Right lung (tissue), 5 donors: Measurements from ENCODE around the gene UAP1L1. TPM values are rescaled to one million over a fixed set of nuclear protein-coding genes. Genes with fewer than 3 reads are reported as not detected.
"Not testable (repeated sequence)": the region's sequence is repeated elsewhere in the genome, so short reads cannot be mapped to it uniquely, and the experiment has no call there.

ENCODE experiments used
- DNase-seq, 2 donors: peaks; one replicate each; pipeline ENCODE4 v3.0.0-alpha.2; 2013
- polyA plus RNA-seq, 5 donors: library from polyadenylated mRNA; unstranded; fragments of 120-200 nt; gene quantifications; one replicate each; pipeline versions ENCODE4 v1.2.1 to v1.2.3, GENCODE V29; 2013; ENCODE audit warnings: inconsistent platforms in 1 of 5, low replicate concordance in 1 of 5; ENCODE audit not compliant: insufficient read length in 5 of 5, insufficient read depth in 1 of 5

UAP1L1 gene
- polyA plus RNA-seq, 5 donors = 4.6 to 8.4 (median 5.6) TPM

DNA sequence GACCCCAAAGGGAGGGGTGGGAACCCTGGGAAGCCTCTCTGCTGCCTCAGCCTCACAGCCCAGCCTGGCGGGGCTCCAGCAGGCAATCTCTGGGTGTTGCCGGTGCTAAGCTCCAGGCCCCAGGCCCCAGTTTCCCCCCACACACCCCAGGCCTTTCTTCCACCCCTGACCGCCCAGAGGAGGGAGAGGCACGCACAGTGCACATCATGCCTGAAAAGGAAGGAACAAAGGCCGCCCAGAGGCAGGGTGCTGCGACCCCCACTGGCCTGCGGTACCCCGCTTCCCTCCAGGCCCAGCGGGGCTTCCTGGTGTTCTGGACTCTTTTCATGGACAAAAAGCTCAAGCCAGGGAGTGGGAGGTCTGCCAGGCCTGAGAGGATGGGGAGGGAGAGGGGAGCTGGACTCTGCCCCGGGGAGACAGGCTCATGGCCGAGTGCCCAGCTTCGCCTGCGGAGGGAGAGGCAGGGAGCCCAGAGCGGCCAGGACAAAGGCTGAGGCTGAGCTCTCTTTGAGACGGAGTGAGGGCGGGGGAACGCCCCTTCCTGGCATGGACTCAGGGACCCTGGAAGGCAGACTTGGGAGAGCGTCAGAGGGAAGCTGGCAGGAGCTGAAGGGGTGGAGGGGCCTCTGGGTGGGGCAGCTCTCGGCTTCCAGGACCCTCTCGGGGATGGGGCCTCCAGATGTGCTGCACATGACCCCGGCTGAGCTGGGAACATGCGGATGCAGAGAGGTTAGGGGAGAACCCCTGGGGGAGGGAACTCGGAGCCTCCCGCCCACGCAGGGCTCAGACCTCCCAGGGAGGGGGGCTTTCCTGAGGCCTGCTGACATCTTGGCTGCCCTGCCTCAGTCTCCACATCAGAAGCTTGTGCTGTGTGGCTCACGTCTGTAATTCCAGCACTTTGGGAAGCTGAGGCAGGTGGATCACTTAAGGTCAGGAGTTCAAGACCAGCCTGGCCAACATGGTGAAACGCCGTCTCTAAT, 21.6 kb upstream of the UAP1L1 start:
- DNase-seq = peak; percentile 94 to 96

DNA sequence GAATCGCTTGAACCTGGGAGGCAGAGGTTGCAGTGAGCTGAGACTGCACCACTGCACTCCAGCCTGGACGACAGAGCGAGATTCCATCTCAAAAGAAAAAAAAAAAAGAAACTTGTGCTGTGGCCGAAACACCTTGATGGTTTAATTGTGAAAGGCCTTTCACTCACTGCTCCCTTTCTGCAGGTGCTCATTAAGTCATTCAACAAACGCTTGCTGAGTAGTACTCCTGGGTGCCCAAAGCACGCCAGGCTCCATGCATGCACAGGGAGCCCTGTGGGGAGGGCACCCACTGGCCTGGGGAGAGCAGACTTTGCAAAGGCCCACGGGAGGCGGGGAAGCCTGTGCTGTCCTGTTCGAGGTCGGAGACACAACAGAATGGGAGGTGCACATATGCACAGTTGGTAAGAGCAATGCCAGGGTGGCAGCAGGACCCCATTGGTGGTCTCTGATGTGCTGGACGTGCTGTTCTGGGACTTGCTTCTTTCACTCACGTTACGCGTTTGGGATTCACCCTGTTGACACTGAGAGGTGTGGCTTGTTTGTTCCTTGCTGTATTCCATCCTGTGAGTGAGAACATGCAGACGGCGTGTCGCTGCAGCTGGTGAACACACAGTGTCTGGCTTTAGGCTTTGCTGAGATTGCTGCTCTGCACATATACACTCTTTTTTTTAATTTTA, 20.4 kb upstream of the UAP1L1 start:
- peak in 1 of 2 donors; percentile 43 for DNase-seq

DNA sequence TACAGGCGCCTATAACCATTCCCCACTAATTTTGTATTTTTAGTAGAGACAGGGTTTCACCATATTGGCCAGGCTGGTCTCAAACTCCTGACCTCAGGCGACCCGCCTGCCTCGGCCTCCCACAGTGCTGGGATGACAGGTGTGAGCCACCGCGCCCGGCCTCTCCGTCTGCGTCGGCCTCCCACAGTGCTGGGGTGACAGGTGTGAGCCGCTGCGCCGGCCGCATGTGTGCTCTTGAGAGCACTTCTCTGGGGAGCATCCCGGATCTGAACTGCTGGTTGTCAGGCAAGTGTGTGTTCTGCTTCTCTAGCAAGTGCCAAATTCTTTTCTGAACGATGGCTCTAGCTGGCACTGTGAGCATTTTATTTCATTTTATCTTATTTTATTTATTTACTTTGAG, 19.8 kb upstream of the UAP1L1 start:
- no peak for DNase-seq

DNA sequence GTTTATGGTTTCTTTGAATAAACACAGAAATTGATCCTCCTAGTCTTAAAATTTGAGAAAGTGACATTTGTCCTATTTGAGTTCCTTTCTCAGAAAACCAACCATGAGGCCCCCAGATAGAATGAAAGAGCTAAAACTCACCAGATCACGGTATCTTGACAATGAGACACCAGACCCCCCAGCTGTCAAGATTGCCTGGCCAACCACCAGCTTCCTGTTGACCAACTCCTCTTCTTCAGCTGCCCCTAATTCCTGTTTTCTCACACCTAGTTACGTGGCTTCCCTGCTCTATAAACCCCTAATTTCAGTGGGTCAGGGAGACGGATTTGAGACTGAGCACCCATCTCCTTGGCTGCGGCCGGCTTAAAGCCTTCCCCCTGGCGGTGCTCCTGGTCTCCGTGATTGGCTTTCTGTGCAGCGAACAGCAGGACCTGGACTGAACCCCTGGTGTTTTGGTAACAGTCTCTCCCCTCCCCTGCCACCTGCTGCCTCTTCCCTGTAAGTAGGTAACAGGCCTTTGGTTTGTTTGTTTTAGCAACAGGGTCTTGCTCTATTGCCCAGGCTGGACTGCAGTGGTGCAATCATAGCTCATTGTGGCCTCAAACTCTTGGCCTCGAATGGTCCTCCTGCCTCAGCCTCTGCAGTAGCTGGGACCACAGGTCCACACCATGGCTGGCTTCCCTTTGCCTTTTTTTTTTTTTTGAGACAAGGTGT, 18.6 kb upstream of the UAP1L1 start:
- DNase-seq = no peak

DNA sequence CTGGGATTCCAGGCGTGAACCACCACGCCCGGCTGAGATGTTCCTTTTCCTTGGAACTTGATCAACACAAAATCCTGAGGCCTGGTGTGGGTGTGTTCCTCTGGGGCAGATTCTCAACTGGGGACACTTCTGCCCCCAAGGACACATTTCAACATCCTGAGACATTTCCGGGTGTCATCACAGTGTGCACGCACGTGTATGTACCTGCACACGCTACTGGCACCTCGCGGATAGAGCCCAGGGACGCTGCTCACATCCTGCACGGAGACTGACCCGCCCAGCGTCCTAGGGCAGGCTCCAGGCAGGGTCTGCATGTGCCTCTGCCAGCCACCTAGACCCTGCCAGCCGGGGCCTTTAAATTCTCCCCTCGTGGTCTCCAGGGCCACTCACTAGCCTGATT, 14.9 kb upstream of the UAP1L1 start:
- DNase-seq = no peak

DNA sequence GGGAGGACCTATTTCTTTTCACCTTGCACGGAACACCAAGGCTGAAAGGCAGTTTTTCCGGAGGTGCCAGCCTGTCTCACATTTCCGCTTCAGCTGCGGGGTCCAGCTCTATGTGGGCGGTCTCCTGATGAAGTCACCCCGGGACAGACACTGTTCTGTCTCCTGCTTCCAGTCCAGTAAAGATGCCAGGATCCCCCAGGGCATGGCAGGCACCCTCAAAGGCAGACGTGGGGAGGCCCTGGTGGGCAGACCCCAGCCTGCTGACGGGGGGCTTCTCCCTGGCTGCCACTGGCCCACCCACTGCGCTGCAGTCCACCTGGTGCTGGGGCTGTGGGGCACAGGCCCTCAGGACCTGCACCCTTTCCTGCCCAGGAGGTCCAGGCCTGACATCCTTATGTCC, 14.5 kb upstream of the UAP1L1 start:
- not testable (repeated sequence) for DNase-seq

DNA sequence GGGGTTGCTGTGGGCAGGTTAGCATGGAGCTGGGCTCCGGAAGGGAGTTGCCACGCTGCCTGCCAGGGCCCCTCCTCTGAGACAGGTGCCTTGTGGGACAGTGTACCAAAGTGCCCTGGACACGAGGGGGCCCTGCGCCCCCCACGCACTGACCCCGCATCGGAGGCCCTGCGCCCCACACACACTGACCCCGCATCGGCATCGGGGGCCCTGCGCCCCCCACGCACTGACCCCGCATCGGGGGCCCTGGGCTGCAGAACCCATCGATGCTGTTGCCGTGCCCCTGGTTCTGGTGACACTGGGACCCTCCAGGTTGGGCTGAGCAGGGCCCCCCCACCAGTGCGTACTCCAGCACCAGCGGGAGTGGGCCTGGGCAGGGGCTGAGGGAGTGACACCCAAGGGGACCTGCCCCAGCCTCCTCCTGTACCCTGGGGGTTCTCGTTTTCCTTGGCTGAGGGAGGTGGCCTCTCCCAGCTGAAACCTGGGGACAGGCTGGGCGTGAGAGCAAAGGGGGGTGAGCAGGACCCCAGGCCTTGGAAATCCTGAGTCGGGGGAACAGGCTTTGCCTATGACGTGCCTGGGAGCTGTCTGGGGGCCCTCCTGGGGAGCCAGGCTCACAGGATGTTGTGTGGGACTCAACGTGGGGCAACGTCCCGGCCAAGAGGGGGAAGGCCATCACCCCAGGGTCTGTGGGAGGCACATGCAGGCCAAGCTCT, 13.8 kb upstream of the UAP1L1 start:
- no peak for DNase-seq

DNA sequence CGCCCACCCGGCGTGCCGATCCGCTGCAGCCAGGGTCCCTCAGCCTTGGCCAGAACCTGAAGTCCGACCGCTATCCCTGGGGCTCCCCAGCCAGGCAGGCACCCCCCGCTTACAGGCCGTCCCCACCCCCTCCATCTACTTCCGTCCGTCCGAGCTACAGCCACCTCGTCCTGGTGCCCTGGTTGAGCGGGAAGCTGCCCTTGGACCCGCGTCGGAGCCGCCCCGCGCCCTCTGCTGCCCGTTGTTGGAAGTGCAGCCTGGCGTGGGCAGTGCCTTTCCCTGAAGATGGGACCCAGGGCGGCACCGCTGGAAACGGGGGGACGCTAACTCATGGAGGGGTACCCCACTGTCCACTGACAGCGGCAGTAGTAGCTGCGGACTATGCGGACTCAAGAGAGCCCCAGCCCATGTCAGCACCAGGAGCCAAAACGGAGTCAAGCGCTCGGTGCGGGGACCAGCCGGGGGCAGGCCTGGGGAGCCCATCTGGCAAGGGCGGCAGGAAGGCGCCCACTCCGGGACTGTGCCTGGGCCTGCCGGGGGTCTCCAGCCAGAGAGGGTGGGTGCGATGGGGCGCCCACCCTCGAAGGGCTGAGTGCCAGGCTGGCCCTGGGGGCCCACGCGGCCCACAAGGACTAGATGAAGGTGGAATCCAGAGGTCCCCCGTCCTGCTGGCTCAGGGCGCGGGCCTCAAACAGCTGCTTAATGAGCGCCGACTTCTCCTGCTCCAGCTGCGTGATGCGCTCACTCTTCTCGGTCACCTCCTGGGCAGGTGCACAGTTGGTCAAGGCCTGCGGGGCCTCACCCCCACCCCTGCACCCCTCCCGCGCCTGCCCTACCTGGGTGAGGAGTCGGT, 13.1 kb upstream of the UAP1L1 start:
- no peak for DNase-seq

DNA sequence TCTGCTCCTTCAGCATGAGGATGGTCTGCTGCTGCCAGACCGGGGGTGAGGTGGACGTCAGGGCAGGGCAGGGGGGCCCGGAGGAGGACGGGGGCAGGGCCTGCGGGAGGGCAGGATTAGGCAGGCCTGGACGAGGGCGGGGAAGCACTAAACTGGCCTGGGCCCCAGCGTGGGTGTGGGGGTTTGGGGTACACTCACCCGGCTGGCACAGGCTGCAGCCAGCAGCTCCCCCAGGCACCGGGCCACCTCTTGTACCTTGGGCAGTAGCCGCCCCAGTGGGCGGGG, 12.5 kb upstream of the UAP1L1 start:
- no peak for DNase-seq

DNA sequence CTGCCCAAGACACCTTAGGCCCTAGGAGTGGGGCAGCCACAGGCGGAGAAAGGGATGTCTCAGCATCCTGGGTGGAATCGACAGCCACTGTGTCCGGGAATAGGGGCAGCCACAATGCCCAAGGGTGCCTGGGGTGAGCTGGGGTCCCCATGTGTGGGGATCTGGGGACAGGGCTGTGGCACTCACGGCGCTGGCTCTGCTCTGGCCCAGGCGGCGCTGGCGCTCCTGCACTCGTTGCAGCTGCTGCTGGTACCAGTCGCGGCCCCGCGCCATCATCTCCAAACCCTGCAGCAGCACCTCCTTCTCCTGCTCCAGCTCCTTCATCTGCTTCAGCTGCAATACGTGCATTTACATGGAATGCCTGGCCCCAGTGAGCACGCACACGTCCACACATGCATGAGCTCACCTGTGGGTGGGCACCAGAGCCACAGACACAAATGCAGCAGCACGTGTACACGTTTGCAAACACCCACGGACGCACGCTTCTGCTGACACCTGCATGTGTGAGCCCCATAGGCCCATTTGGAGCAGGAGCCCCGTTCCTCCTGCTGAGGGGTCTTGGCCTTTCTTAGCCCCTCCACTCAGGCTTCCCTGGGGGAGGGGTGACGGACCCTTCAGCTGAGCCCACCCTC, 11.9 kb upstream of the UAP1L1 start:
- DNase-seq = no peak

DNA sequence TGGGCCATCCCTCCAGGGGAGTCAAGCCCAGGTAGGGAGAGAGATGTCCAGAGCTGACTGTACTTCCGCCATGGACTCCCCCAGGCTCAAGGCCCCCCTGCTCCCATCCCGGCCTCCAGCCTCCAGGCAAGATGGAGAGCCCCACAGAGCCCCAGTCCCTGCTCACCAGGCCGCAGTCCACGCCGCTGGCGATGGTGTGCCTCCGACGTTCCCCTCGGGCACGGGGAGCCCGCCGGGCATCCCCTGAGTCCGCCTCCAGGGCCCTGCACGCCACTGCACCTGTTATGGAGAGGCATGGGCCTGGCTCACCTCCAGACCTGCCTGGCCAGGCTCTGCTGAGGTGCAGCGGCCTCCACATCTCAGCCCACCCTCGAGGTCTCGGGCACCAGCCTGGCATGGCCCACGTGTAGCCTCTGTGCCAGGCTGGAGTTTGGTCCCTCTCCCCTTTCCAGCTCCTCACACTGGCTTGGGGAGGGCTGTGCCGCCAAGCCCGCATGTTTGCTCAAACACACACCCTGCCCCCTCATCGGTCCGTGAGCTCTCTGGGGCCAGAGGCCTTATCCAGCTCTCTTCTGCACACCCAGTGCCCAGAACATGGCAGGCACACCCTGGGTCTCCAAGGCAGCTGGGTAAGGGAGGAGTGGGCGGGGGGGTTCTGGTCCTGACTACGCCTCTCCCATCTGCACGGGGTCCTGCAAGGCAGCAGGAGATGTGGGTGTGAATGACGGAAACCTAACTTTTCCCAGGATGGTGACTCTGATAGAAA, 11.0 kb upstream of the UAP1L1 start:
- no peak for DNase-seq

DNA sequence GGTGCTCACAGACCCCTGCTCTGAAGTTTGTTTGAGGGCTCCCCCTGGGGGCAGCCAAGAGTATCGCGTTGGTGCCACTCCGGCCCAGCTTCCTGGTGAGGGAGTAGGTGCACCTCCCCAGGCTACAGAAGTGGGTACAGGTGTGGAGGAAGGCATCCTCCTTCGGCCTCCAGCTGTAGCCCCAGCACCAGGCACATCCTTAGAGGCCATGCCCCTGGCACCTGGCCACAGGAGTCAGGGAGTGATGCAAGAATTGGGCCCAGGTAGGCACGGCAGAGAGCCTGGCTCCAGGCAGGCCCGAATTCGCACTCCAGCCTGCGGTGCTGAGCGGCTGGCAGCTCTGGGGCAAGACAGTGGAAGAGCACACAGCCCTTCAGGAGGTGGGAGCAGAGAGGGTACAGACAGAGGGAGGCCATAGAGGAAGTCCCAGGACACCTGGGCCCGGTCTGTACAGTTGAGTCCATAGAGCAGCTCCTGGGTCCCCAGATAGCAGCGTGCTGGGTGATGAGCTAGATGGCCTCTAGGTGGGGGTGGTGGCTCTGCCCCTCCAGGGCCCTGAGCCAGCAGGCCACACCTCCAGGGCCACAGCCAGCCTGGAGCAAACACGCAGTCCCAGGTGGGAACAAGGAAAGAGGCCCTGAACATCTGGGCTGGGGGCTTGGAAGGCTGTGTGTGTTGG, 9.3 kb upstream of the UAP1L1 start:
- peak in 1 of 2 donors; percentile 69 for DNase-seq

DNA sequence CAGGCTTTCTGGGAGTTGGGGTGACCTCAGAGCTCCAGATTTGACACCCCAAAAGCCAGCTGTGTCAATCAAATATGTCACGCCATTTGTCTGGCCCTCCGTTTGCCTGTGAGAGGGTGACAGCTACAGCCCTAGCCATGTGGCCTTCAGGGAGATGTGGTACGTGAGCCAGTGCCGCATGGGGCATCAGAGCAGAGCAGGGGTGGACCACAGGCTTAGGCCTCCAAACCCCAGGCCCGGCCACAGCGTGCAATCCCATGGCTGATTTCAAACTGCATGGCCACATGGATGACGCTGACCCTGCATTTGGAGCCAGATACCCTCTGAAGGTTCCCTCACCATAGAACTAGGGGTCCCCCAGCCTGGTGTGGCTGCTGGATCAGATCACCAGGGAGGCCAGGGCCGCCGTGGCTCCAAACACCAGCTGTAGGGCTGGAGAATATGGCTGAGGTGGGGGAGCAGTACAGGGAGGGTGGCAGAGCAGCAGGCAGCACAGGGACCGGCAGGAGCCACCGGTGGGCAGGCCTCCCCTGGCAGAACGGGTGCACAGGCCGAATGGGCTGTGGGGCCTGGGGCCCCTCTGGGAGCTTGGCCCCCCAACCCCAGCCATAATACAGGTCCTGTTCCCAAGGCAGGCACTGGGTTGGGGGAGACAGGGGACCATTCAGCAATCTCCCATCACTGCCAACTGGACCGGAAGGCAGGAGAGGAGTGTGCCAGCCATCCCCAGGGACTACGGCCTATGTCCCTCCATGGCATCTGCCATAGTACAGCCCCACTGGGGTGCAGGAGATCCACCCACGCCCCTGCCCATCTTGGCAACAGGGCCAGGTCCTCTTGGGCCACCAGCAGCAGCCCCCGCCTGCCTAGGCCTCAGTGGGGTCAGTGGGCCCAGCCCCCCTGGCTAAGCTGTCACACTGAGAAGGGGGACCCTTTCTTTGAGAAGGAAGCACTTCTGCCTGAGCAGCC, 8.5 kb upstream of the UAP1L1 start:
- no peak for DNase-seq

DNA sequence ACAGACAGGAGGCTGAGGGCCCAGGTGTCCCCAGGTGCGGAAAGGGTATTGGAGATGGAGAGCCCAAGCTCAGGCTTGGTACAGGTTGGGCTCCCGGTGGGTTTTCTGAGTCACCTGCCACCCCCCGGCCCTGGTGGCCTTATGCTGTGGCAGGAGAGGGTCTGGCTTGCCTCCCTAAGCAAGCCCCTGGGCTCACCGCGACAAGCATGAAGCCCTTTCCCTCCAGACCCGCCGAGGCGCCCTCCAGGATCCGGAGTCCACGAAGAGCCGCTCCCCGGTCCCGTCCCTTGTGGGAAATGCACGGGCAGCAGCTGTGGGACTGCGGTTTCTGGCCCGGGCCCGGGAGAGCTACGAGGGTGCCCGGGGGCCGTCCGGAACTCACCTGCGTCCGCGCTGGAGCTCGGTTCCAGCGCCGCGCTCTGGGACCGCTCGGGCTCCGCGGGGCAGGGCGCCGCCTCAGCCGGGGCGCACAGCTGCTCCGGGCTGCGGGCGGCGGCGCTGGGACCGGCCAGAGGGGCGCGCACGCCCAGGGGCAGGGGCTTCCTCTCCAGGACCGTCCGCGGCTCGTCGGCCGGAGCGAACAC, 7.7 kb upstream of the UAP1L1 start:
- no peak for DNase-seq

DNA sequence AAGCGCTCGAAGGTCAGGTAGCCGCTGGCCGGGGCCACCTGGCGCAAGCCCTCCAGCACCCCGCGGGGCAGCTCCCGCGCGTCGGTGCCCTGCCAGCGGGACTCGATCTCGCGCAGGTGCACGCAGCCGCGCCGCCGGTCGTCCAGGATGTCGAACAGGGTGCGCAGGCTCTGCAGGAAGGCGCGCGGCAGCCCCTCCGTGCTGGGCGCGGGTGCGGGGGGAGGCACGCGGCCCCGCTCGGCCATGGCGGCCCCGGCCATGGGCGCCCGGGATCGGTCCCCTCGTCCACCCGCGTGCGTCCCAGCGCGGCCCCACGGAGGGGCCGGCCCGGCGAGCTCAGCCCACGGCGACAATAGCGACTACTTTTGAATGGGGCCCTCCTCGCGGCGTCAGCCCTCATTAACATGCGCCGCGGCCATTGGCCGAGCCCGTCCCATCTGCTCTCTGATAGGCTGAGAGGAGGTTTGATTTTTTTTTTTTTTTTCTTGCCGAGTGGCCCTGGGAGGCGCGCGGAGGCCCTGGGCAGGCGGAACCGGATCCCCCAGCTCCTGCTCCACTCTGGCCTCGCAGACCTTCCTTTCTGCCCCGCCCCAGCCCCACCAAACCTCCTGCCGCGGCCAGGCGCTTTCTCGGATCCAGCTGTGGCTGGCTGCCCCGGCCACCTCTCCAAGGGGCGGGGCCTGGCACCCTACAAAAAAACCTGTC, 7.0 kb upstream of the UAP1L1 start, which contains the start of gene SAPCD2:
Gene SAPCD2, minus strand, starts transcription at position 357 of the 705 bp plus-strand sequence. Its CDS starts 97 bp downstream, at position 260.
- DNase-seq = peak; percentile 81 to 85

DNA sequence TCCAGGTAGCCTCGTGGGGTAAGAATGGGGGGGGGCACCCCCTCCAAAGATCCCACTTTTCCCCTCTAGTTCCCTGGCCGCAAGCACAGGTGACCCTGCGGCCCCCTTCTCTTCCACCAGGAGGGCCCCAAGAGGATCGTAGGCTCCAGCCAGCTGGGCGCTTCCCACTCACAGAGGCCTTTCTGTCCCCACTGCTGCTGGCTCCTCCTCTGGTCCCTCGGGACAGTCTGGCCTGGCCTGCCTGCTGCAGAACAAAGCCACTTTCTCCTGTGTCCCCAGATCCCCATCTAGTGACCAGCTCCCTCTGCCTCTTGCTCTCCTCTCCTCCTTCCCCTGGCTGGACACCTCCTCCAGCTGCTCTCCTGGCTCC, 6.4 kb upstream of the UAP1L1 start:
- no peak for DNase-seq

DNA sequence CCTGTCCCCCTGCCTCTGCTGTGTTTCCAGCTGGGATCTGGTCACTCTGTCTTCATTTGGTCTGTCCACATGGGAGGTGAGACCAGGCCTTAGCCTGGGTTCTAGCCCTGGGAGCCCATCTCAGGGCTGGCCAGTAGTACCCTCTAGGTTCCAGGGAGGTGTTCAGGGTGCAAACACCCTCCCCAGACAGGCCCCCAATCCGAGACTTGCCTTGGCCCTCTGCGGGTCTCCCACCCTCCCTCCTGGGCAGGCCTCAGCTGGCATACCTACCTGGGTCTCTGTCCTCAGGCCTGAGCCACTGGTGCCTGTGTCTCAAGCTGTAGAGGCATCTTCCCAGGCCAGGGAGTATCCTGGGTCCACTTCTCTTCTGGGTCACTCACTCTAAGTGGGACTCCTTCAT, 6.0 kb upstream of the UAP1L1 start:
- DNase-seq = no peak
